AG09309 (cell line): ENCODE measurements around the gene RNF130.

ENCODE experiments used
- DNase-seq: peaks from one replicate; pipeline ENCODE4 v3.0.0-alpha.2; 2010; ENCODE audit warnings: low read depth
- H3K4me3 ChIP-seq: 2 replicates; pipeline ENCODE4 v1.5.1; 2011; ENCODE audit warnings: mild to moderate bottlenecking, low read depth, low read length, moderate library complexity; ENCODE audit not compliant: control insufficient read depth
- CTCF ChIP-seq: IDR thresholded peaks from 2 replicates; pipeline ENCODE4 v1.5.1; 2011; ENCODE audit warnings: mild to moderate bottlenecking, low read depth, low read length, inconsistent platforms; ENCODE audit not compliant: insufficient read depth, control insufficient read depth; ENCODE audit errors: missing control alignments

Gene RNF130

GRCh38 chr5:180086816-180087399 lies 15.3 kb upstream of the RNF130 start:
- no peak for DNase-seq
- H3K4me3 ChIP-seq: no peak overlapping the region

GRCh38 chr5:180085837-180086236 lies 14.3 kb upstream of the RNF130 start:
- TF ChIP-seq CTCF: no peak
- no peak overlapping the region for H3K4me3 ChIP-seq
- no peak for DNase-seq

More at GRCh38 chr5:180086816-180087399, 15.3 kb upstream of the RNF130 start:
- no peak for TF ChIP-seq CTCF

- TF ChIP-seq CTCF: no peak
- H3K4me3 ChIP-seq: no peak overlapping the region
- no peak for DNase-seq
Measured at GRCh38 chr5:180084638-180085561, 13.3 kb upstream of the RNF130 start.

GRCh38 chr5:180083529-180084060 lies 12.0 kb upstream of the RNF130 start:
- no peak for DNase-seq
- no peak overlapping the region for H3K4me3 ChIP-seq
- TF ChIP-seq CTCF: no peak

- no peak overlapping the region for H3K4me3 ChIP-seq
- DNase-seq: no peak
- no peak for TF ChIP-seq CTCF
Measured at GRCh38 chr5:180082633-180083420, 11.3 kb upstream of the RNF130 start.

- no peak for TF ChIP-seq CTCF
- no peak overlapping the region for H3K4me3 ChIP-seq
- DNase-seq: no peak
Measured at GRCh38 chr5:180081481-180081880, 9.9 kb upstream of the RNF130 start.
